Lung (tissue), 16 donors: ENCODE measurements around the gene GATA6. TPM values are rescaled to one million over a fixed set of nuclear protein-coding genes. Genes with fewer than 3 reads are reported as not detected.
A peak's percentile ranks its signal among the peaks of the same experiment; 100 is the strongest.

Experiments used
- ATAC-seq: fragments of 200-7000 bp; cut with Tn5 transposase; one replicate; pipeline ENCODE4 v1.9.1; 2020; ENCODE audit warnings: moderate number of reproducible peaks; ENCODE audit not compliant: insufficient read depth, low FRiP score
- DNase-seq, 3 donors: peaks; one replicate each; pipeline ENCODE4 v3.0.0-alpha.2; 2013 to 2017
- H3K27ac ChIP-seq, 2 donors: one replicate each; pipeline ENCODE4 v1.5.1; 2013; ENCODE audit warnings: mild to moderate bottlenecking in 2 of 2, moderate library complexity in 2 of 2, control low read depth in 1 of 2, inconsistent platforms in 1 of 2, low read depth in 1 of 2, low read length in 1 of 2
- H3K27me3 ChIP-seq, 3 donors: one replicate each; pipeline ENCODE4 v1.5.1; 2013; ENCODE audit warnings: low read length in 2 of 3; ENCODE audit not compliant: control insufficient read depth in 3 of 3, insufficient read depth in 3 of 3
- H3K36me3 ChIP-seq, 4 donors: one replicate each; pipeline ENCODE4 v1.5.1; 2013; ENCODE audit warnings: low read length in 4 of 4, mild to moderate bottlenecking in 1 of 4, moderate library complexity in 1 of 4; ENCODE audit not compliant: control insufficient read depth in 4 of 4, insufficient read depth in 4 of 4
- H3K4me1 ChIP-seq, 5 donors: one replicate each; pipeline ENCODE4 v1.5.1; 2013; ENCODE audit warnings: low read length in 5 of 5, mild to moderate bottlenecking in 2 of 5, moderate library complexity in 1 of 5; ENCODE audit not compliant: control insufficient read depth in 5 of 5, insufficient read depth in 5 of 5
- H3K4me3 ChIP-seq: one replicate; pipeline ENCODE4 v1.5.1; 2013; ENCODE audit warnings: mild to moderate bottlenecking, control low read depth, moderate library complexity
- H3K9ac ChIP-seq, 2 donors: one replicate each; pipeline ENCODE4 v1.5.1; 2013; ENCODE audit warnings: low read length in 2 of 2, control low read depth in 1 of 2; ENCODE audit not compliant: insufficient read depth in 1 of 2
- H3K9me3 ChIP-seq, 4 donors: one replicate each; pipeline ENCODE4 v1.5.1; 2013; ENCODE audit warnings: low read length in 3 of 4, mild to moderate bottlenecking in 1 of 4, moderate library complexity in 1 of 4; ENCODE audit not compliant: control insufficient read depth in 4 of 4, insufficient read depth in 3 of 4
- CTCF ChIP-seq: IDR thresholded peaks from 2 replicates; pipeline ENCODE4 v1.5.1; 2012; ENCODE audit warnings: mild to moderate bottlenecking; ENCODE audit errors: control extremely low read depth, extremely low read depth
- WGBS, 2 donors: extraction: QIAGEN DNeasy Blood & Tissue Kit; methylation state at CpG; one replicate each; pipeline ENCODE4 v1.1.7; 2013; 5-methylcytosine and 5-hydroxymethylcytosine counted together
- long read RNA-seq, 5 donors: transcript quantifications; one replicate each; lab custom pipeline, GENCODE V29; 2026
- polyA plus RNA-seq, 2 donors: library from polyadenylated mRNA; stranded (reverse); fragments of 200-250 nt; gene quantifications; one replicate each; pipeline ENCODE4 v1.2.1, GENCODE V29; 2013
- total RNA-seq, 2 donors: library from RNA; depleted of rRNA in 1 of 2; stranded (reverse); fragments of >200 nt in 1 of 2; gene quantifications; one replicate each; pipeline ENCODE4 v1.2.1, GENCODE V29; 2014 to 2021
- donor health status: control.
- donor health status: control.
- donor health status: Bipolar disorder and iron deficiency.
- donor health status: healthy.
- donor health status: DM: yes; HTN: yes; CAD: no.

Gene GATA6
- 10 to 100 TPM; 32.1 to 34.3 TPM for total RNA-seq
- polyA plus RNA-seq, result 10 to 100 TPM; 11.3 to 11.5 TPM
- long read RNA-seq, donor 1, transcript GATA6-202 (6 exons, 2,057 nt), result minor isoform, 6 of 95 reads
- long read RNA-seq, donor 1, transcript GATA6-201 (7 exons, 3,770 nt), result major isoform, 36 of 95 reads
- long read RNA-seq, donor 1, partial matches to known transcripts, result 53 of 95 reads
- long read RNA-seq, donor 1, other reads (novel, unspliced or antisense), result 0 of 95 reads
- long read RNA-seq, donor 2, transcript GATA6-201 (7 exons, 3,770 nt), result major isoform, 5 of 27 reads
- long read RNA-seq, donor 2, partial matches to known transcripts, result 20 of 27 reads
- long read RNA-seq, donor 2, other reads (novel, unspliced or antisense), result 0 of 27 reads
- long read RNA-seq, donor 3, transcript GATA6-201 (7 exons, 3,770 nt), result major isoform, 19 of 32 reads
- long read RNA-seq, donor 3, partial matches to known transcripts, result 12 of 32 reads
- long read RNA-seq, donor 3, other reads (novel, unspliced or antisense), result 0 of 32 reads
- long read RNA-seq, donor 4, partial matches to known transcripts, result 9 of 13 reads
- long read RNA-seq, donor 4, other reads (novel, unspliced or antisense), result 0 of 13 reads
- long read RNA-seq, donor 5, transcript GATA6-201 (7 exons, 3,770 nt), result major isoform, 44 of 94 reads
- long read RNA-seq, donor 5, transcript GATA6-202 (6 exons, 2,057 nt), result minor isoform, 6 of 94 reads
- long read RNA-seq, donor 5, partial matches to known transcripts, result 44 of 94 reads
- long read RNA-seq, donor 5, other reads (novel, unspliced or antisense), result 0 of 94 reads

- Histone ChIP-seq H3K9me3 (no peaks in the 10 kb centered on the region), H3K4me1 (peaks cover 0 to 44% (median 0%) of the 10 kb centered on the region in 5 donors), H3K27ac (peak within 1 kb of the TSS; percentile 96 to 99), H3K4me3 (peak within 1 kb of the TSS; percentile 79), H3K9ac (peak within 1 kb of the TSS; percentile 91 to 97), H3K27me3 (peaks cover 0 to 6% (median 2%) of the 10 kb centered on the region in 3 donors), H3K36me3 (peaks cover 0 to 32% (median 5%) of the 10 kb centered on the region in 4 donors)
- DNase-seq (peak; percentile 98 to 99 (median 98)), ATAC-seq (peak; percentile 76)
- peak; percentile 19 for TF ChIP-seq CTCF
- 0% methylated on average over 60 to 87 of the region's 87 CpGs for WGBS, 2 donors
Measured at GRCh38 chr18:22169011-22169888, at the start of gene GATA6. GATA6 (plus strand) TSS chr18:22169589; CDS start chr18:22171145, 1,556 bp downstream.

- Histone ChIP-seq H3K9ac (no peak overlapping the region), H3K36me3 (no peaks in the 10 kb centered on the region), H3K27ac (no peak overlapping the region), H3K9me3 (no peaks in the 10 kb centered on the region), H3K4me1 (no peaks in the 10 kb centered on the region), H3K27me3 (no peaks in the 10 kb centered on the region), H3K4me3 (no peak overlapping the region)
- TF ChIP-seq CTCF, result no peak
- no peak for DNase-seq
- no peak for ATAC-seq
- WGBS, 2 donors, result 93 to 96% methylated on average over 1 of the region's 1 CpG
Measured at GRCh38 chr18:22124970-22125369, 44.4 kb upstream of the GATA6 start.

- ATAC-seq, result no peak
- Histone ChIP-seq H3K27ac (no peak overlapping the region), H3K4me1 (no peaks in the 10 kb centered on the region), H3K27me3 (no peaks in the 10 kb centered on the region), H3K36me3 (no peaks in the 10 kb centered on the region), H3K9me3 (no peaks in the 10 kb centered on the region), H3K9ac (no peak overlapping the region), H3K4me3 (no peak overlapping the region)
- no peak for DNase-seq
- TF ChIP-seq CTCF, result no peak
- WGBS, 2 donors, result 74 to 85% methylated on average over 5 of the region's 5 CpGs
Measured at GRCh38 chr18:22128954-22129353, 40.4 kb upstream of the GATA6 start.
